NCI-H146 (cell line): ENCODE results near the gene GNAQ.

Source experiments
- DNase-seq: peaks from one replicate; lab custom pipeline; 2025; lab: John Stamatoyannopoulos, UW

GNAQ gene

DNA sequence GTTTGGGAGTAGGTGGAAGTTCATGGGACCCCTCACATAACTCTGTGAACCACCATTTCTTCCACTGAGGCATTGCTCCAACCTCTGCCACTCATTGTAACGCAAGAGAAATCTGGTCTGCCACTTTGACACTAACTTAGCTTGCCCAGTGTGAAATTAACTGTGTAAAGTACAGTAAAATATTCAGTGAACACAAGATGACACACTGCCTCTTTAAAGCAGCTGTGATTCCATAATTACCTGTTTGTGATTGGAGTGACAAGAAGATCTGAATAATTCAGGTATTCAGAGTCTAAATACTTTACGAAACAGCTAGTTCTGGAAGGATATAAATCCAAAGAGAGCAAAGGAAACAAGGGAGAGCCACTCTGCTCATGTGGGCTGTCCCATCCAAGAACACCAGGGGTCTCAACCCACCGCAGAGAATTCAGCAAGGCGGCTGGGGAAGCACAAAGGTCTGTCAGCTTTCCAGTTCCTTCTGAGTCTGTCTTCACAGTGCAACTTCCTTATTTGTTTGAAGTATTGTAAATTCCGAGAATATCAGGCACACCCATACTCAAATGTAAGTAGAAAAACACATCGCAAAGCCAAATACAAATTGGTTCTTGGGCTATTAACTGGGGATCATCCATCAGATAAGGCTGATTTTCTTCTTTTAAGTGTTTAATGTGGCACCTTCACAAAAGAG is 86.9 kb downstream of the GNAQ start:
- no peak for DNase-seq

DNA sequence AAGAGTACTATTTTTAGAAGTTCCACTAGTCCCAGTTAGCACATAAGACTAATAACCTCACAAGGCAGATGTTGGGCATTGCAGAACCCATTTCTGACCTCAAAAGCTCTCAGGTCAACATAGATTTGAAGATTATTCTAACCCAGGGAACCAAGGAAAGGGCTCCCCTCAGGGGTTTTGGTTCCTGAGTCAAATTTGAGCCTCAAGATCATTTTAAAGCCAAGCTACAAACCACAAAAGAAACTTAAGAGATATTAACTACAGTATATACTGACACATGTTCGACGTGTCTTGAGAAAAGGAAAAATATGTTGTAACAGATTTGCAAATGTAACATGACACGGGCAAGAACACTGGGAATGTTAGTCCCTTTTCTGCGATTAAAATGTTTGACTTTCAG is 88.6 kb downstream of the GNAQ start:
- DNase-seq: no peak

DNA sequence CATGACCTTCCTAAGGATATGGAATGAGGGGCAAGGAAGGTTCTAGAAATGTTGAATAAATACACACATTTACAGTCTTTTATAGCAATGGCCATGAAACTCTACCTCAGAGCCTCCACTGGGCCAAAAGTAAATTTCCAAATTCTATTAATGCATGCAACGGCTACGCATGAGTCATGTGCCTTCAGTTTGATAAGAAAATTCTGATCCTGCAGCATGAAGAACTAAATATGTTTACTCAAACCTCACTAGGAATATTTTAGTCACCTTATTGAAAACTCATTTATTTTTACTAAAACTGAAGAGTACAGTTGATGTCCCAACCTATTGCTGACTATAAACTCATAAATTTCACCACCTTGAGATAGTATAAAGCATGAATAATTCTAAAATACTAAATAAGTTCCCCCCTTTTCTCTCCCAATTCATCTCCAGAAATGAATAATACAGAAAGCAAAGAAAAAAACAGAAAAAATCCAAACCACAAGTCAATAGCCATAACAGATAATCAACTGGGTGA is 92.4 kb downstream of the GNAQ start:
- DNase-seq: no peak

DNA sequence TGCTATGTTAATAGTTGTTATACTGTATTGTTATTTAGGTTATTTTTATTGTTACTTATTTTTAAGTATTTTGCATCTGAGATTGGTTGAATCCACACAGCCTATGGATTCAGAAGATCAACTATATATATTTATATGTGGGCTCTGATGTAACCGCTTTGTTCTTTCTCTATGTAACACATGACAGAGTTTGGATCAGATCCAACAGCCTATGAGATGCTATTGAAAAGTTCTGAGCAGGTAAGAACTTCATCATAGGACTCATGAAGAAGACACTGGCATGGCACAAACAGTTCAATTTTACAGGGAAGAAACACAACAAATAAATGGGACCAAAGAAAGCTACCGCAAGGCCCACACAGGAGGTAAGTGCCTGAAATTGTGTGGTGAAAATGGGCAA is 93.4 kb downstream of the GNAQ start:
- no peak for DNase-seq

DNA sequence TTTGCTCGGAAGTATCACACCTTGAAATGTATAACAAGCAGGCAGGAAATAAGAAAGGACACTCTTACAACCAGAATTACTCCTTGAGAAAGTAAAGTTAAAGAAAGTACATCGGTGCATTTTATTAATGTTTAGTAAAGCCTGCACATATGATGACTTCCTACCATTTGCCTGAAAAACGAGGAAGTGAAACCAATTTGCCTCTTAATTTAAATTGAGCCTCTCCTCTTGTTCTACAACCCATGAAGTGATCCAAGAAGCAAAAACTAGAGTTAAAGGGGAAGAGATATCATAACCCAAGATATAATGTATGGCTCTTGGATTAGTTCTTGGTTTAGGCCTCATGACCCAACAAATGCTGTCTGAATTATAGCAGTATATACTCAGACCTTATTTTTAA is 95.6 kb downstream of the GNAQ start:
- no peak for DNase-seq

DNA sequence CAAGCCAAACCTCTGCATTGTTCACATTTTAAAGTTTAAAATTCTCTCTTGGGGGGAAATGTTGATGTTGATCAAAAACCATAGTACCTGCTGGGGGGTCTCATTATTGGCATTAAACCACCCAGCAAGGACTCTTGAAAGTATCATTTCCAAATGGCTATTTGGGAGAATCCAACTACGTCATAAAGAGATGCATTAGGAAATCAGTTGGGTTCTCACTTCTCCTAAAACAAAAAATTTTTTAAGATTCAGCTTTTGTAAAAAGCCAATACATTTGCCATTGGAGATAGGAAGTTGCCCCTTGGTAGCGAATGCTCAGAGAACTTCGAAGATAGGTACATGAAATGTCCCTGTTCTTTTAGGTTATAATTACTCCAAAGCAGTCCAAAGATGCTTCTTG is 96.4 kb downstream of the GNAQ start:
- no peak for DNase-seq

DNA sequence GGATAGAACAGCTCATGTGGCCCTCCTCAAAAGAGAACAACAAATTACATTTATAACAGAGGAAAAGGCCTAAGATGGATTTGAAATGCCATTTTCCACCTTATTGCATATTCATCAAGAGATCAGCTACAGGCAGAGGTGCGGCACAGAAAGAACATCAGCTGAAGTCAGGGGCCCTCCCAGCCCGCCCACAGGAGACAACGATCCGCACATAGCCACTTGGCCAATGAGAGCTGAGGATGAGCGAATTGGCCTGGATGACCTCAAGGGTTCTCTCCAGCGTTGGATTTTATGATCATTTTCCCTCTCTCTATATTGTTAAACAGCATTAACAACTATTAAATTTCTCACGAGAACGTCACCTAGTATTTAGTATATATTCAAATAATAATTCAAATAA is 97.6 kb downstream of the GNAQ start:
- no peak for DNase-seq

DNA sequence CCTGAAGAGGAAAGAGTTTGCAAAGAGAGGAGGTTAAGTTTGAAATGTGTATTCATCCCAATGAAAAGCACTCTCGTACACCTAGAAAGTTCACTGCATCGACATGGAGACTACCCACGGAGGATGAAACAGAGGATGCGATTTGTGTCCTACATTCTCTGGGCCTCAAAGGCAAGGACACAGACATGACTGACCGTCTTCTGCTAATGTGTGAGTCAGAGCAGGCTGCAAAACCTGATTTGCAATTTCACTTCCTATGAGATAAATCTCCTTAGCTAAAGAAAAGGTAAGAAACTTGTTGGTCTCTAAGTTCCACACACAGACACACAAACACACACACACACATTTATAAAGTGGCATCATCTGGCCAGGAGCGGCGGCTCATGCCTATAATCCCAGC is 98.6 kb downstream of the GNAQ start:
- DNase-seq: no peak

DNA sequence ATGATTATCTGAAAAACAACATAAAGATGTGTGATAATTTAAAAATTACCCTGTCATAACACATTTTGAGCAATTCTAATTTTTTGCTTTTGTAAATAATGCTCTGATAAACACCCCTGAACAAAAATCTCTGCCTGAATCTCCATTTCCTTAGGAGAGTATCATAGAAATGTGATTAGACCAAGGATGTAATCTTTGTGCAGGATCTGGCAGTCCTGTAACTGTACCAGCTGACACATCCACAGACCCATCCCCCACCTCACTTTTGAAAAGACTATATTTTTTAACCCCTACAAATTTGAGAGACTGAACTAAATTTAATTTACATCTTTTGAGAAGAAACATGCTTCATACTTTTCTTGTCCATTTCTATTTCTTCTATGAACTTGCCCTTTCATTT is 101.7 kb downstream of the GNAQ start:
- DNase-seq: no peak

DNA sequence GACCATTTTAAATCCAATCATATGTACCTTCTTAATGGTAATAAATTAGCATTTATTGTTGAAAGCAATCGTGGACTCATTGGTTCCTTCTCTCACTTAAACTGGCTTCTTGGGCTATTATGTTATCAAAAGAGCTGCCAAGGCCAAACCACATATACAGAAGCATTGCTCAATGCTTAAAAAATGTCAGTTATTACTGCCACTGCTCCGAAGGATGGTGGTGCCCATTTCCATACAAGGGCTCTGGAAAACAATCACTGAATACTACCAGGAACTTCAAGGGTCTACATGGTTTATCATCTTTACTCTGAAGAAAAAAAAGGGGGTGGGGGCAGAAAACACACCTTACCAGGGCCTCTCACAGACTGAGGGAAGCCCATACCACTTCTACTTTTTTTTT is 104.3 kb downstream of the GNAQ start:
- no peak for DNase-seq

DNA sequence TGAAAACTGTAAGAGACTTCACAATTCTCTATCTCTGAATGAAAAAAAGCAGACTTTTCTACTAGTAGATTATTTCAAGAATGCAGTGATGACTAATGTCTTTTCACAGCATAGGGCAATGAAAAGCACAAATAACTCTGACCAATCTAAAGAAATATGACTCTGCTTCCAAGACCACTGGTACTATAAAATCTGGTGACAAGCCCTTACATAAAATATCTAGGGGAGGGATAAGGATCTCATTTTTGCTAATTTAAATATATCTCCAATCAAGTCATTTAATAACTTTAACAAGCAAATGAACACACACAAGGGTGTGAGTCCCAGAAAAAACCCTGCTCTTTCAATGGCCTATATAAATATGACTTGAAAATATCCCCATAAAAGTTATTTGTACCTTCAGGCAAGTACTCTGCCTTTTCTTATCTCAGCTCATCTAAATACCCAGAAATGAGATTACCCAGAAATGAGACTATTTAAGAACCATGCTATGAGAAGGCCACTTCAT is 105.2 kb downstream of the GNAQ start:
- no peak for DNase-seq

DNA sequence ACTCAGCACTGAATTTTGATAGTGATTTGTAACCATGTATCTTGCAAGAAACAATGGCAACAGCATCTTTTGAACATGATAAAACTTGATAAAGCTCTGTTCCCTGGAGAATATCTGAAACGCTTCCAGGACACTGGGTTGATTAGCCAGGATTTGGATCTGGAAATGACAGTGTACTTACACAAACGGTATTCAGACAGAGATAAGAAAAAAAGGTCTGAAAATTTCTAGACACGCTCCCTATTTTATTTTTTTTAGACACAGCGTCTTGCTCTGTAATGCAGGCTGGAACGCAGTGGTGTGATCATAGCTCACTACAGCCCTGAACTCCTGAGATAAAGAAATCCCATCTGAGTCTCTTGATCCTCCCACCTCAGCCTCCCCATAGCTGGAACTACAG is 109.0 kb downstream of the GNAQ start:
- DNase-seq: no peak

DNA sequence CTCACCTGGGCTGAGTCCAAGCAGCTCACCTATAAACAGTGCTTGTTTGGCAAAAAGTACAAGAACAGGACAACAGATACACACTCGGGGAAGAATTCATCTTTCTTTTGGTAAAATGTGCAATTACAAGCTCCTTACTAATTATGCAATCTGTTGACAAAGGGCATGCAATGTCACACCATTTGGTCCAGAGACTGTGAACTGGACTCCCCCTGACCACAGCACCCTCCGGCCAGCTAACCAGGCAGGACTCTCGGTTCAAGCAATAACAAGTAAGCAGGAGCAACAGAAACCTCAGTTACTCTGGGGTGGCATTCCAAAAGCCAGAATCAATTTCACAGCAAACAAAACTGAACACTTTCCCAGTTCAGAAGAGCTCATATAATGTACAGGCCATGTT is 113.8 kb downstream of the GNAQ start:
- DNase-seq: no peak

DNA sequence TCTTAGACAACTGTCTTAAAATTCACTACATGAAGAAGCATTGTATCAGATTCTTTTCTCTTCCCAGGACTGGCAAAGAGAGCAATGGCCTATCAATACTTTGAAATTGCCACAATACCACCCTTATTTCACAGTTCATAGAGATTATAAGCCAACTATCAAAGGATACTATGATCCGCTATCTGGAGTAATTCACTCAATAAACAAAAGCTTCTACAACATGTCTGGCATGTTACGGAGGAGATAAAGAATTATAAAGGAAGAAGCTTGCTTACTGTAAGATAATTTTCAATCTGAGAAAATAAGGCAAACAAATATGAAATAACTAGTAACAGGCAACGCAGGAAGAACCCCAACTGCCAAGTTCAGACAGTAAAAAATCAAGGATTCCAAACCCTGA is 114.8 kb downstream of the GNAQ start:
- no peak for DNase-seq

DNA sequence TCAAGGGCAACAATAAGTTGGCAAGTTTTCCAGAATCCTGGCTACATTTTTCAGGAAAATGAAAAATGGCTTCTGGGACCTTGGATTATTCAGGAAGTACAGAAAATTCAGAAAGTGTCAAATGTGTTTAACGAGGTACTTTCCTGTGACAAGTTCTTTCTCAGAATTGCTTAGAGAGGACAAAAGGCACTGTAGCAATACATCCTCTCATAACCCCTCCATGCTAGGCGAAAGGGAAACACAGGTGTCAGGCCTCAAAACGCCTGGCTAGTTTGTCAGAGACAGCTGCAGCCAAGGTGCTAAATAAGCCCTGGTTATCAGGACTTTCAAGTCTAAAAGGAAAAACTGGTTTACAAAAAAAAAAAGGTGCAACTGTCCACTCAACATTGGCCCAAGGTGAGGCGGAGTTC is 115.2 kb downstream of the GNAQ start:
- no peak for DNase-seq

DNA sequence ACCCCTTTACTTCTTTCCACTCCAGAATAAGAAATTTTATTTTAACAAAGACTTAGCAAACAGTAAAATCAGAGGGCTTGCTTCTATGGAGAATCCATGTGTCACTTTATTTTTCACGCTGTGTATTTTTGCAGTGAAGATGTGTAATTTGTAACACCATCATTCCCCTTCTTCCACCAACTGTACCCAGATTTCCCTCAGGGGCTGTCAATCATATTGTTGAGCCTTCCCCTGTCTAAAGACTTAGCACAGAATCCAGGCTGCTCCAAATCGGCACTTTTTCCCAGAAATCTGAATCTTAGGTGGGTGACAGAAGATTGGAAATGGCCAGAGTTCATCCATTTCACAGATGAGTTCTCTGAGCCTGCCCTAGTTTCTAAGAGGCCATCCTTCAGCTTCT is 115.9 kb downstream of the GNAQ start:
- no peak for DNase-seq

DNA sequence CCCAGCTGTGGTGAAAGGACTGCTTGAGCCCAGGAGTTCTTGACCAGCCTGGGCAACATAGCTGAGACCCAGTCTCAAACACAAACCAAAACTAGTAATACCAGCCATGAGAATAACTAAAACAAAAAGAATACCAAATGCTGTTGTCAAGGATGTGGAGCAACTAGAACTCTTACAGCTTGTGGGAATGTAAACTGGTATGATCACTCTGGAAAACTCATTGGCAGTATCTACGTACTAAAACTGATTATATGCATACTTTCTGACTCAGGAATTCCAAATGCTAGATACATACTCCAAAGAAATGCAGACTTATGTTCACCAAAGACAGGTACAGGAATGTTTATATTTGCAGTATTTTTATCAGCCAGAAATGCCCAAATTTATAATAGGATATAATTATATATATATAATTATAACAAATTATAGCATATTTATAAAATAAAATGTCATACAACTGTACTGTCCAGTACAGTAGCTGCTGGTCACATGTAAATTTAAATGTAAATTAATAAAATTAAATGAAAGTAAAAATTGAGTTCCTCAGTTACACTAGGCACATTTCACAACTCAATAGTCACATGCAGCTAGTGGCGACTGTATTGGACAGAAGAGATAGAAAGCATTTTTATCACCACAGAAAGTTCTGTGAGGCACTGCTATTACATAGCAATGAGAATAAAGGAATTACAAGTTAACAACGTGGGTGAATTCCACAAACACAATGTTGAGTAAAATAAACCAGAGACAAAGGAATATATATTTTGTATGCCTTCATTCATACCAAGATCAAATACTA is 118.5 kb downstream of the GNAQ start:
- DNase-seq: no peak

DNA sequence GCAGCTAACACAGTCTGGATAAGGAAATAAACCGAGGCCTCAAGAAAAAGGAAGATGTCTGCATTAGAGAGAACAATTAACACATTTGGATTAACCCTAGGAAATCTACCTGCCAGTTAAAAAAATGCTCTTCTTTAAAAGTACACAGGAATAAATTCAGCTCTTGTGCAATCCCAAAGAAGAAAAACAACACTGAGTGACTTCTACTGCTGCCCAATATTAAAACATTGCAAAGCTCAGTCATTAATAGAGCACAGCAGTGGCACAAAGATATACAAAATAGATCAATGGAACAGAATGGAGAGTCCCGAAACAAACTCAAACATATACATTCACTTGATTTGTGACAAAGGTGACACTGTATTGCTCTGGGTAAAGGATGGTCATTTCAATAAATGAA is 119.7 kb downstream of the GNAQ start:
- DNase-seq: no peak

DNA sequence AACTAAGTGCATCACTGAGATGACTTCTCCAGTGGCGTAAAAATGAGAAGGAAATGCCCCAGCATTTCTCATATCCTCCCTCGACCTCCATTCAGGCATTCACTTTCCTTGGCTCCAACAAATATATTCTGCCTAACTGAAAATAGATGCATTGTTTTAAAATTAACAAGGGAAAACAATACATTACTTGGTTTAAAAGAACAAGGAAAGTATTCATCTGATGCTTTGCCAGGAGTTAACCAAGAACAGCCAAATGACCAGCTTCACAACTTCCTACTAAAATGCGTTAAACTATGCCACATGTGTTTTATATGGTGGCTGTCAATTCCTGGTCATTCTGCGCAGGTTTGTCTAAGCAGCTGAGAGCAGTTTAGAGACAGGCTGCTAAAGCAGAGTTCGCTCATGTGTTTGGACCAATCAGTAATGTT is 121.4 kb downstream of the GNAQ start:
- no peak for DNase-seq

DNA sequence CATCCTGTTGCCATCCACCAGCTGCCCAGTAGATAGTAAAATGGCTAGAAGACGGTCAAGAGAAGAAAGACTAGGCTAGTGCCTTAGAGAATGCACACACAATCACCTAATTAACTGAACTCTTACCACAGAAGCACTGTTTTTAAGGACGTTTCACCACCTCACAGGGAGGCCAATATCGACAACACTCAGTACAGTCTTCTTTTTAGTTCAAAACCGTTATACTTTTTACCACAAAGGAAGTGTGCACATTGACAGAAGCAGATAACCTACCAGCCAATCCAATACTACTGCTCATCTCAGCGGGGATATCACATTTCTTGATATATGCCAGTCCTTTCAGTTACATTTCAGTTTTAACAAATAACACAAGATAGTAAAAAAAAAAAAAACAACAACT is 122.3 kb downstream of the GNAQ start:
- no peak for DNase-seq

DNA sequence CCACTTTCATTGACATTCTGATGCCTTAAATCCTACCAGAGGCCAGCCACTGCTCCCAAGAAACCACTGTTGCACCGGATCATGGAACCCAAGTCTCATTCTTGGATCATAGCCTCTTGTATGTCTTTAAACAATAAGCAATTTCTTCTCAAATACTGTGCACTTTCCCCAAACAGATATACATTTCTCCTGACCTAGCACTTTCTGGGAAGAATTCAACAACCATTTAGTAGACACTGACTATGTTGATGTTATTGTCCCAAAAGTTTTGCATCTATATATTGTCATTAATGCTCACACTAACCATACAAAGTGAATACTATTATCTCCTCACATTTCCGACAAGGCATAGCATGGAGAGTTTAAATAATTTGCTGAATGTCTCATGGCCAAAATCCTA is 123.3 kb downstream of the GNAQ start:
- no peak for DNase-seq

DNA sequence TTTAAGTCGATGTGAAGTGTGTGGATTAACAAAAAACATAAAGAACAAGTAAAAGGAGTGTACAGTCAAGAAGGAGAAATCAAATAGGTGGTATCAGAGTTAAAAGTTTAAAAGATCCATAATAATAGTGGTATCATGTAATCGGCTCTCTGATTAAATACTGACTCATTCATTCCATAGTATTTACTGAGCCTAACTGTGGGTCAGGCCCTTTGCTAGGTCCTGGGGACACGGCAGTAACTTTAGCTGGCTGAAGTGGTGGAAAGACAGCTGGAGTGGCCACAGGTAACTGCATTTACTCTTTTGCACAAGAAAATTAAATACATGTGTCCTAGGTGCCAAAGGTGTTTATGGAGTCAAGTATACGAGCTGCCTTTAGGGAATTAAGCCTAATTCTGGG is 124.0 kb downstream of the GNAQ start:
- DNase-seq: no peak

DNA sequence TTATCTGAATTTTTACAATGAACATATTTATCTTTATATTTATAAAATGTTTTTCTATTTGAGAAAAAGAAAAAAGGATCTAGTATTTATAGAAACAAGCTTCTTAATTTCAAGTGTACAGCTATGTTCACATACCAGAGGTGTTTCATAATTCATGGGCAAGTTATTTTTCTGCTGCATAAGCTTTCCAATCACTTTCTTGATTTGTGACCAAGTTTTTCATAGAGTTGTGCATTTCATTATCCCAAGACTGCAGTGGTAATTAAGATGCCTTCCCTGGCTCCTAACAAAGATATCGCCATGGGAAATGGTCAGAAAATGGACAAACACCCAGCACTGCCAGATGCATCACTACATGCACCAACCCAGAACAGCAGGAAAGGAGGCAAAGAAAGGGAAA is 124.6 kb downstream of the GNAQ start:
- no peak for DNase-seq
